ENCODE measurements around the gene STAB2.

GRCh38 chr12:103620395-103620794 lies 33.3 kb downstream of the STAB2 start:
- TF ChIP-seq POLR2AphosphoS5 (IDR thresholded peaks at IDR 0.05; ENCODE audit: low read depth, low read length) (no peak), REST (IDR thresholded peaks at IDR 0.05; ENCODE audit: low read depth) (no peak), POLR2A (IDR thresholded peaks at IDR 0.05; ENCODE audit: borderline replicate concordance, extremely low read depth, insufficient read depth, insufficient read length) (no peak), RAD21 (IDR thresholded peaks at IDR 0.05; ENCODE audit: low read depth) (no peak), ZFX (IDR thresholded peaks at IDR 0.05) (no peak), EZH2 (IDR thresholded peaks at IDR 0.05) (no peak), SRF (IDR thresholded peaks at IDR 0.05; ENCODE audit: low read depth) (no peak), EGR1 (IDR thresholded peaks at IDR 0.05; ENCODE audit: low read depth) (no peak), EZH2phosphoT487 (IDR thresholded peaks at IDR 0.05; ENCODE audit: borderline replicate concordance) (no peak), SIN3A (IDR thresholded peaks at IDR 0.05; ENCODE audit: low read depth) (no peak)
- TF ChIP-seq, protein P1, sequence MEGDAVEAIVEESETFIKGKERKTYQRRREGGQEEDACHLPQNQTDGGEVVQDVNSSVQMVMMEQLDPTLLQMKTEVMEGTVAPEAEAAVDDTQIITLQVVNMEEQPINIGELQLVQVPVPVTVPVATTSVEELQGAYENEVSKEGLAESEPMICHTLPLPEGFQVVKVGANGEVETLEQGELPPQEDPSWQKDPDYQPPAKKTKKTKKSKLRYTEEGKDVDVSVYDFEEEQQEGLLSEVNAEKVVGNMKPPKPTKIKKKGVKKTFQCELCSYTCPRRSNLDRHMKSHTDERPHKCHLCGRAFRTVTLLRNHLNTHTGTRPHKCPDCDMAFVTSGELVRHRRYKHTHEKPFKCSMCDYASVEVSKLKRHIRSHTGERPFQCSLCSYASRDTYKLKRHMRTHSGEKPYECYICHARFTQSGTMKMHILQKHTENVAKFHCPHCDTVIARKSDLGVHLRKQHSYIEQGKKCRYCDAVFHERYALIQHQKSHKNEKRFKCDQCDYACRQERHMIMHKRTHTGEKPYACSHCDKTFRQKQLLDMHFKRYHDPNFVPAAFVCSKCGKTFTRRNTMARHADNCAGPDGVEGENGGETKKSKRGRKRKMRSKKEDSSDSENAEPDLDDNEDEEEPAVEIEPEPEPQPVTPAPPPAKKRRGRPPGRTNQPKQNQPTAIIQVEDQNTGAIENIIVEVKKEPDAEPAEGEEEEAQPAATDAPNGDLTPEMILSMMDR (IDR thresholded peaks at IDR 0.05 in 2 of 3, conservative IDR thresholded peaks at IDR 0.05 in 1 of 3; ENCODE audit: borderline replicate concordance in 1 of 3, insufficient read depth in 1 of 3, low read depth in 2 of 3, low read length in 2 of 3): no peak
- TF ChIP-seq, protein P2, sequence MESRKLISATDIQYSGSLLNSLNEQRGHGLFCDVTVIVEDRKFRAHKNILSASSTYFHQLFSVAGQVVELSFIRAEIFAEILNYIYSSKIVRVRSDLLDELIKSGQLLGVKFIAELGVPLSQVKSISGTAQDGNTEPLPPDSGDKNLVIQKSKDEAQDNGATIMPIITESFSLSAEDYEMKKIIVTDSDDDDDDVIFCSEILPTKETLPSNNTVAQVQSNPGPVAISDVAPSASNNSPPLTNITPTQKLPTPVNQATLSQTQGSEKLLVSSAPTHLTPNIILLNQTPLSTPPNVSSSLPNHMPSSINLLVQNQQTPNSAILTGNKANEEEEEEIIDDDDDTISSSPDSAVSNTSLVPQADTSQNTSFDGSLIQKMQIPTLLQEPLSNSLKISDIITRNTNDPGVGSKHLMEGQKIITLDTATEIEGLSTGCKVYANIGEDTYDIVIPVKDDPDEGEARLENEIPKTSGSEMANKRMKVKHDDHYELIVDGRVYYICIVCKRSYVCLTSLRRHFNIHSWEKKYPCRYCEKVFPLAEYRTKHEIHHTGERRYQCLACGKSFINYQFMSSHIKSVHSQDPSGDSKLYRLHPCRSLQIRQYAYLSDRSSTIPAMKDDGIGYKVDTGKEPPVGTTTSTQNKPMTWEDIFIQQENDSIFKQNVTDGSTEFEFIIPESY (IDR thresholded peaks at IDR 0.05; ENCODE audit: extremely low read depth, insufficient replicate concordance, low read length): no peak
